Measurements from ENCODE around the gene NAGS. TPM values are rescaled to one million over a fixed set of nuclear protein-coding genes. Genes with fewer than 3 reads are reported as not detected.
"Not testable (repeated sequence)": the region's sequence is repeated elsewhere in the genome, so short reads cannot be mapped to it uniquely, and the experiment has no call there.

Gene NAGS
- total RNA-seq, 4 donors from 2014 or later = 8.3 to 74.1 (median 57.3) TPM

DNA sequence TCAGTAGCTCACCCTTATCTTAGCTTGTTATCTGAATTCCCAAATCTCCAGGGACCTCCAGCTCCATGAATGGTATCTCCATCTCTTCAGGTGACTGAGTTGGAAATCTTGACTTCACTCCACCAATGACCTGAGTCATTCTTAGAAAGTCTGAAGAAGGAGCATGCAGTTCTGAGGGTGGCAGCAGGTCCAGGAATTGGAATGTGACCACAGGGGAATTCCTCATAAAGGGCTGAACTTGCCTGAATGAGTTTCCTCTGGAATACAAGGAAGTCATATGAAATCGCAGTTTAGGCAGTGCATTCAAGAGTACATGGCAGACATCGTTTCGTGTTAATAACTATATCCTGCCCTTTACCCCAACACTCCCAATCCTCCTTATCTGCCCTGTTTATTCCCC, 38.1 kb upstream of the NAGS start:
- H3K36me3 ChIP-seq = no peaks in the 10 kb centered on the region
- TF ChIP-seq POLR2A (IDR thresholded peaks at IDR 0.05) = no peak
- no peak for TF ChIP-seq CTCF (IDR thresholded peaks at IDR 0.05)
- H3K27ac ChIP-seq = no peak overlapping the region
- no peak overlapping the region for H3K4me3 ChIP-seq
- no peak for DNase-seq
- no peaks in the 10 kb centered on the region for H3K4me1 ChIP-seq
- no peaks in the 10 kb centered on the region for H3K9me3 ChIP-seq
- no peaks in the 10 kb centered on the region for H3K27me3 ChIP-seq

DNA sequence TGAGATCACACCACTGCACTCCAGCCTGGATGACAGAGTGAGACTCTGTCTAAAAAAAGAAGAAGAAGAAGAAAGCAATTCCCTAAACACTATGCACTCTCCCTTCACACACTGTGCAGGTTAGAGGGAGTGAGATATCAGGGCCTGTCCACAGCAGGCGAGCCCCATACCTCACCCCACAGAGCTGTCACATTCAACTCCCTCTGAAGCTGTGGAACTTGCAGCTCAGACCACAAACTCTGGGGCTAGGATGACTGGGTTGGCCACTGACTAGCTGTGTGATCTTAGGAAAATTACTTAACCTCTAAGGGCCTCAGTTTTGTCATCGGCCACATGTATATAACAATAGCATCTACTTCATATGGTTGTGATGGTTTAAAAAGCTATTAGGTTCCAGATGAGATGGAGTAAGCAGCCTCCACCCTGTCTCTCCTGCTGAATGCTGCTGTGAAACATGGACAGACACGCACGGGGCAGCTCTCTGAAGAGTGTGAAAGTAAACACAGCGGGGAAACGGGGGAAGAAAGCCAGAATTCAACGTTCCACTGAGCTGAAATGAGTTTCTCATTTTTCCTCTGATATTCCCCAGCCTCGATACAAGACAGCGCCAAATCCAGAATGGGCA, 37.1 kb upstream of the NAGS start:
- DNase-seq = no peak
- no peaks in the 10 kb centered on the region for H3K4me1 ChIP-seq
- no peaks in the 10 kb centered on the region for H3K9me3 ChIP-seq
- TF ChIP-seq POLR2A (IDR thresholded peaks at IDR 0.05) = no peak
- TF ChIP-seq CTCF (IDR thresholded peaks at IDR 0.05) = no peak
- no peak overlapping the region for H3K27ac ChIP-seq
- H3K4me3 ChIP-seq = no peak overlapping the region
- no peaks in the 10 kb centered on the region for H3K27me3 ChIP-seq
- no peaks in the 10 kb centered on the region for H3K36me3 ChIP-seq

- Histone ChIP-seq H3K27me3 (no peaks in the 10 kb centered on the region), H3K9me3 (no peaks in the 10 kb centered on the region), H3K36me3 (no peaks in the 10 kb centered on the region), H3K4me1 (no peaks in the 10 kb centered on the region), H3K4me3 (no peak overlapping the region), H3K27ac (no peak overlapping the region)
- TF ChIP-seq POLR2A (IDR thresholded peaks at IDR 0.05) (no peak), CTCF (IDR thresholded peaks at IDR 0.05) (no peak)
- DNase-seq = no peak
Measured at GRCh38 chr17:43970366-43970765, 34.1 kb upstream of the NAGS start.

DNA sequence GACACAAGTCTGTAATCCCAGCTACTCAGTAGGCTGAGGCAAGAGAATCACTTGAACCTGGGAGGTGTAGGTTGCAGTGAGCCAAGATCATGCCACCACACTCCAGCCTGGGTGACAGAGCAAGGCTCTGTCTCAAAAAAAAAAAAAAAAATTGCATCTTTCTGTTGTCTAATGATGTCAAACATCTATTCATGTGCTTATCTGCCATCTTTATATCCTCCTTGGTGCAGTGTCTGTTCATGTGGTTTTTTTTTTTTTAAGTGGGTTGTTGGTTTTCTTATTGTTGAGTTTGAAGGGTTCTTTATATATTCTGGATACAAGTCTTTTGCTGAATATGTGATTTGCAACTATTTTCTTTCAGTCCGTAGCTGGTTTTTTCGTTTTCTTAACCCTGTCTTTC, 33.0 kb upstream of the NAGS start:
- not testable (repeated sequence) for H3K27me3 ChIP-seq, H3K27ac ChIP-seq, H3K36me3 ChIP-seq, H3K4me1 ChIP-seq, H3K9me3 ChIP-seq, H3K4me3 ChIP-seq, DNase-seq

- not testable (repeated sequence) for H3K27ac ChIP-seq, H3K9me3 ChIP-seq, H3K27me3 ChIP-seq, H3K4me1 ChIP-seq, H3K36me3 ChIP-seq, H3K4me3 ChIP-seq, DNase-seq
Measured at GRCh38 chr17:43972444-43973212, 31.8 kb upstream of the NAGS start.

- H3K9me3 ChIP-seq = no peaks in the 10 kb centered on the region
- no peak for DNase-seq
- TF ChIP-seq POLR2A (IDR thresholded peaks at IDR 0.05) = no peak
- no peak for TF ChIP-seq CTCF (IDR thresholded peaks at IDR 0.05)
- H3K36me3 ChIP-seq = no peaks in the 10 kb centered on the region
- no peaks in the 10 kb centered on the region for H3K27me3 ChIP-seq
- H3K4me3 ChIP-seq = no peak overlapping the region
- H3K4me1 ChIP-seq = no peaks in the 10 kb centered on the region
- H3K27ac ChIP-seq = no peak overlapping the region
Measured at GRCh38 chr17:43974382-43975266, 29.8 kb upstream of the NAGS start.
